Aorta (tissue), 5 donors: Measurements from ENCODE around the gene NRG3. TPM values are rescaled to one million over a fixed set of nuclear protein-coding genes. Genes with fewer than 3 reads are reported as not detected.
"Not testable (repeated sequence)": the region's sequence is repeated elsewhere in the genome, so short reads cannot be mapped to it uniquely, and the experiment has no call there.

Source experiments
- ATAC-seq: fragments of 200-7000 bp; cut with Tn5 transposase; one replicate; pipeline ENCODE4 v1.9.1; 2022; ENCODE audit warnings: moderate library complexity; ENCODE audit not compliant: low FRiP score
- DNase-seq, 2 donors: peaks; one replicate each; pipeline ENCODE4 v3.0.0-alpha.2; 2020
- H3K27ac ChIP-seq, 2 donors: one replicate each; pipeline ENCODE4 v1.5.1; 2013; ENCODE audit warnings: low read length in 2 of 2, mild to moderate bottlenecking in 2 of 2, moderate library complexity in 2 of 2, control low read depth in 1 of 2, inconsistent platforms in 1 of 2, low read depth in 1 of 2
- H3K27me3 ChIP-seq, 2 donors: one replicate each; pipeline ENCODE4 v1.6.1; 2013; ENCODE audit warnings: control low read depth in 1 of 2, low read length in 1 of 2, mild to moderate bottlenecking in 1 of 2, moderate library complexity in 1 of 2; ENCODE audit not compliant: insufficient read depth in 2 of 2, control insufficient read depth in 1 of 2
- H3K36me3 ChIP-seq, 2 donors: one replicate each; pipeline ENCODE4 v1.6.1; 2013; ENCODE audit warnings: control low read depth in 1 of 2, low read length in 1 of 2, mild to moderate bottlenecking in 1 of 2; ENCODE audit not compliant: insufficient read depth in 2 of 2, control insufficient read depth in 1 of 2
- H3K4me1 ChIP-seq, 2 donors: one replicate each; pipeline ENCODE4 v1.6.1; 2013; ENCODE audit warnings: low read length in 2 of 2, control low read depth in 1 of 2, mild to moderate bottlenecking in 1 of 2, moderate library complexity in 1 of 2; ENCODE audit not compliant: insufficient read depth in 2 of 2, control insufficient read depth in 1 of 2
- H3K4me3 ChIP-seq, 2 donors: one replicate each; pipeline ENCODE4 v1.5.1; 2013; ENCODE audit warnings: low read length in 2 of 2, control low read depth in 1 of 2, mild to moderate bottlenecking in 1 of 2
- H3K9me3 ChIP-seq: one replicate; pipeline ENCODE4 v1.6.1; 2013; ENCODE audit warnings: mild to moderate bottlenecking, low read length; ENCODE audit not compliant: control insufficient read depth
- WGBS, 2 donors: extraction: QIAGEN DNeasy Blood & Tissue Kit; methylation state at CpG; one replicate each; pipeline ENCODE4 v1.1.7; 2013; 5-methylcytosine and 5-hydroxymethylcytosine counted together
- intact Hi-C, 2 donors: fragments of 100-400 bp; cut with DNase I; formaldehyde crosslinking; loops; one replicate each; pipeline versions ENCODE4 v1.14.2 to v1.15.0; 2022
- polyA plus RNA-seq, 2 donors: library from polyadenylated mRNA; stranded (reverse); fragments of 200-250 nt; gene quantifications; one replicate each; pipeline ENCODE4 v1.2.3, GENCODE V29; 2013
- total RNA-seq, 2 donors: library from RNA; stranded (reverse); fragmentation: NEBNext Ultra II Directional; extraction: Animal tissue kit (Norgen Biotek cat#: 25700); gene quantifications; one replicate each; pipeline ENCODE4 v1.2.1, GENCODE V29; 2021
- donor health status: healthy with polysubstance abuse.
- donor health status: Bipolar disorder and iron deficiency.
- donor health status: DM: no; HTN: no; CAD: no.
- donor health status: DM: no; HTN: no; CAD: no.
- donor health status: DM: yes; HTN: yes; CAD: no.

The NRG3 gene
- total and polyA plus RNA-seq, 4 donors, result 0.50 to 1.1 (median 0.84) TPM

DNA sequence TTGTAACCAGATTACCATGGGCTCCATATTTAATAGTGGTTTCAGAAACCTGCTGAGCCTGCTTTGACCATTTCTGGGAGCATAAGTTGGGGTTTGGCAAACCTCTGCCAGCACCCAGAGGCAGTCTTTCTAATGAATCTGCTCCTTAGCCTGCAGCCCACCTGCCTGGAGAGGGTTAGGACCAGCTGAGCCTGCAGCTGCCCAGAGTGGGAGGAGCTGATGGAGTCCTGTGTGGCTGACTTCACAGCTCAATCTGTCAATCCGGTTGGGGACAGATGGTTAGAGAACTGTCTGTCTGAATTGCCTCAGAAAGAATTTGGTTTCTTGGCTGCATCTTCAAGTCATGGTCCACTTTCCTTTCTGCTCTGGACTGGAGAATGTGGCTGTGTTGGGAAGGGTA is 444.6 kb downstream of the NRG3 start:
- Histone ChIP-seq H3K27ac (no peak overlapping the region), H3K27me3 (no peaks in the 10 kb centered on the region), H3K4me3 (no peak overlapping the region), H3K36me3 (no peaks in the 10 kb centered on the region), H3K9me3 (no peaks in the 10 kb centered on the region), H3K4me1 (no peaks in the 10 kb centered on the region)
- WGBS, 2 donors, result 39 to 44% methylated on average over 1 of the region's 1 CpG
- no peak for DNase-seq
- no peak for ATAC-seq
- intact Hi-C loops, result no loop called here

DNA sequence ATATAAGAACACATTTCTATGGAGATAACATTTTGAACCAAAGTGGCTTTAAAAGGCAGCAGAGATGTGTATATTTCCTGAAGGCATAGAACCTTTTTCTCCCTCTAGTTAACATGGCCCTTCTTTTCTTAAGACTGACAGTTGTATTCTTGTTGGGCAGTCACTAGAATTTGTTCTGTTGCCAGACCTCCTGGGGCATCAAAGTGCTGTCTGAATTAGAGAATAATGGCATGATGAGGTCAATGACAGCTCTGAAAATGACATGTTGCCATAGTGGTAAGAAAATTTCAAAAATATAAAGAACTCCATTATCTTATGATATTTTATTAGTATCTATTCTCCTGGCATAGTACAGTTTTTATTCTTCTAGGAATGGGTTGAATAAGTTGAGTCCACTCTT is 446.7 kb downstream of the NRG3 start:
- no peaks in the 10 kb centered on the region for H3K4me1 ChIP-seq
- no peaks in the 10 kb centered on the region for H3K27me3 ChIP-seq
- DNase-seq, result no peak
- H3K36me3 ChIP-seq, result no peaks in the 10 kb centered on the region
- no peak for ATAC-seq
- no peak overlapping the region for H3K4me3 ChIP-seq
- intact Hi-C loops, result no loop called here
- H3K9me3 ChIP-seq, result no peaks in the 10 kb centered on the region
- no peak overlapping the region for H3K27ac ChIP-seq

- DNase-seq (no peak), ATAC-seq (no peak)
- H3K27ac ChIP-seq, result no peak overlapping the region
- H3K4me3 ChIP-seq, result no peak overlapping the region
- intact Hi-C loops, result no loop called here
- H3K9me3 ChIP-seq, result no peaks in the 10 kb centered on the region
- no peaks in the 10 kb centered on the region for H3K36me3 ChIP-seq
- 81 to 89% methylated on average over 2 of the region's 2 CpGs for WGBS, 2 donors
- H3K27me3 ChIP-seq, result no peaks in the 10 kb centered on the region
- no peaks in the 10 kb centered on the region for H3K4me1 ChIP-seq
These were observed 456.7 kb downstream of the NRG3 start for GRCh38 chr10:82331716-82332115.

DNA sequence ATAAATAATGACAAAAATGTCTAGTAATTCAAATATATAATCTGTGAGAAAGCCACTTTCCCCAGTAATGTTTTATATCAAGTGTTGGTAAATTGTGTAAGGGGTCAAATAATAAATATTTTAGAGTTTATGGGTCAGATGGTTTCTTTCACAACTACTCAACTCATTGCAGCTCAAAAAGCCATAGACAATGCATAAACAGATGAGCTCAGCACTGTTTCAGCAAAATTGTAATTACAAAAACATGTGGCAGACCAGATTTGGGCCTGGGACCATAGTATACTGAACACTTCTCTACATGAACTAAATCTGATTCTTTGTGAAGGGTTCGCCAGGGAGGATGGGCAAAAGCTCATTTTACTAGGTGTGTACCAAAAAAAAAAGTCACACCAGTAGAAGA is 460.8 kb downstream of the NRG3 start:
- Histone ChIP-seq H3K27ac (no peak overlapping the region), H3K27me3 (no peaks in the 10 kb centered on the region), H3K9me3 (no peaks in the 10 kb centered on the region), H3K4me3 (no peak overlapping the region), H3K36me3 (no peaks in the 10 kb centered on the region), H3K4me1 (no peaks in the 10 kb centered on the region)
- intact Hi-C loops, result no loop called here
- WGBS, 2 donors, result 86 to 89% methylated on average over 1 of the region's 1 CpG
- ATAC-seq (no peak), DNase-seq (no peak)

GRCh38 chr10:82340166-82340565 is 465.2 kb downstream of the NRG3 start:
- Histone ChIP-seq H3K4me1 (no peaks in the 10 kb centered on the region), H3K27me3 (no peaks in the 10 kb centered on the region), H3K27ac (no peak overlapping the region), H3K9me3 (no peaks in the 10 kb centered on the region), H3K36me3 (no peaks in the 10 kb centered on the region), H3K4me3 (no peak overlapping the region)
- WGBS, 2 donors, result 84 to 88% methylated on average over 2 of the region's 2 CpGs
- DNase-seq (no peak), ATAC-seq (no peak)
- intact Hi-C loops, result no loop called here

GRCh38 chr10:82349590-82349989 is 474.6 kb downstream of the NRG3 start:
- H3K4me3 ChIP-seq, H3K4me1 ChIP-seq, ATAC-seq, H3K9me3 ChIP-seq, H3K27me3 ChIP-seq, H3K36me3 ChIP-seq, intact Hi-C loops, H3K27ac ChIP-seq, DNase-seq: not testable (repeated sequence)
- WGBS, 2 donors, result 85 to 88% methylated on average over 13 to 23 of the region's 26 CpGs

DNA sequence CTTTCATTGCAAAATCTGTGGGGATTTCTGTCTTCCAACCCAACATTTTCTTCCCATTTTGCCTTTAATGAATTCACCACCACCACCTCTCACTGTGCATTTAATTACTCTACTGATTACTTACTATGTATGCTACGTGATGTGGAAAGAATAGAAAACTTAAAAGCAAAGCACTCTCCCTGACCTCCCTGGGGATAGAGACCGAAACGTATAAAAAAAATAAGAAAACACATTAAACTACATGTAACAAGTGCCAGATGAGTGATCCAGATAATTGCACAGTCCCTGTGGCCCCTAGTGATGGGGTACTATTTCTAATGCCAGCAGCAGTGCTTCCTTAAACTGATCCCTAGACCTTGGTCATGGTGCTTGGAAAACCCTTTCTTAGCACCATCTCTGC is 478.4 kb downstream of the NRG3 start:
- Histone ChIP-seq H3K27me3 (no peaks in the 10 kb centered on the region), H3K9me3 (no peaks in the 10 kb centered on the region), H3K4me1 (no peaks in the 10 kb centered on the region), H3K27ac (no peak overlapping the region), H3K36me3 (no peaks in the 10 kb centered on the region), H3K4me3 (no peak overlapping the region)
- DNase-seq, result no peak
- intact Hi-C loops, result no loop called here
- ATAC-seq, result no peak
- WGBS, 2 donors, result 93 to 94% methylated on average over 3 of the region's 3 CpGs

- Histone ChIP-seq H3K27ac (no peak overlapping the region), H3K4me1 (no peaks in the 10 kb centered on the region), H3K36me3 (no peaks in the 10 kb centered on the region), H3K9me3 (no peaks in the 10 kb centered on the region), H3K4me3 (no peak overlapping the region), H3K27me3 (no peaks in the 10 kb centered on the region)
- intact Hi-C loops, result no loop called here
- no peak for DNase-seq
- no peak for ATAC-seq
- 74 to 81% methylated on average over 16 of the region's 16 CpGs for WGBS, 2 donors
These were observed 483.6 kb downstream of the NRG3 start for GRCh38 chr10:82358486-82359099.

GRCh38 chr10:82361256-82361655 is 486.3 kb downstream of the NRG3 start:
- H3K27me3 ChIP-seq, result no peaks in the 10 kb centered on the region
- no peak overlapping the region for H3K27ac ChIP-seq
- H3K9me3 ChIP-seq, result no peaks in the 10 kb centered on the region
- H3K4me3 ChIP-seq, result no peak overlapping the region
- no peak for ATAC-seq
- no peaks in the 10 kb centered on the region for H3K36me3 ChIP-seq
- intact Hi-C loops, result no loop called here
- DNase-seq, result no peak
- no peaks in the 10 kb centered on the region for H3K4me1 ChIP-seq
- 36 to 64% methylated on average over 1 of the region's 1 CpG for WGBS, 2 donors
